CD4-positive, CD25-positive, alpha-beta regulatory T cell (primary cell): ENCODE results near the gene RIMBP2. TPM values are rescaled to one million over a fixed set of nuclear protein-coding genes. Genes with fewer than 3 reads are reported as not detected.

Source experiments
- ATAC-seq, 2 donors: fragments of 150-1000 bp; cut with Tn5 transposase; one replicate each; pipeline ENCODE4 v1.10.0; 2021; ENCODE audit warnings: low read depth in 2 of 2, moderate number of reproducible peaks in 2 of 2, moderate library complexity in 1 of 2
- DNase-seq, 3 donors: peaks; one replicate each; pipeline versions ENCODE4 v3.0.0 to v3.0.0-alpha.2; 2012 to 2022; ENCODE audit warnings: mixed read lengths in 1 of 3
- H3K27ac ChIP-seq: one replicate; pipeline ENCODE4 v1.7.0; 2013; ENCODE audit warnings: mild to moderate bottlenecking, low read length; ENCODE audit not compliant: insufficient read depth, poor library complexity, severe bottlenecking
- H3K27me3 ChIP-seq: one replicate; pipeline ENCODE4 v1.7.0; 2013; ENCODE audit warnings: low read length; ENCODE audit not compliant: control insufficient read depth, insufficient read depth
- H3K36me3 ChIP-seq: one replicate; pipeline ENCODE4 v1.7.0; 2013; ENCODE audit warnings: mild to moderate bottlenecking, low read length, moderate library complexity; ENCODE audit not compliant: control insufficient read depth, insufficient read depth
- H3K4me1 ChIP-seq: 2 replicates; pipeline ENCODE4 v1.7.0; 2013; ENCODE audit warnings: mild to moderate bottlenecking, low read length; ENCODE audit not compliant: insufficient read depth, control insufficient read depth, poor library complexity, severe bottlenecking
- H3K4me3 ChIP-seq: one replicate; pipeline ENCODE4 v1.7.0; 2013; ENCODE audit warnings: low read depth, mild to moderate bottlenecking, low read length, moderate library complexity
- H3K9me3 ChIP-seq, 2 experiments: 1 replicate in 1 of 2; 2 replicates in 1 of 2; pipeline ENCODE4 v1.7.0; 2013; ENCODE audit warnings: low read length in 2 of 2, mild to moderate bottlenecking in 1 of 2, moderate library complexity in 1 of 2; ENCODE audit not compliant: control insufficient read depth in 2 of 2
- H3K27ac Mint-ChIP-seq, 3 donors: one replicate each; pipeline ENCODE4 v1.8.0; 2020 to 2022; ENCODE audit warnings: mild to moderate bottlenecking in 3 of 3, mixed read lengths in 3 of 3, moderate library complexity in 2 of 3
- H3K27me3 Mint-ChIP-seq: one replicate; pipeline ENCODE4 v1.8.0; 2022; ENCODE audit warnings: mild to moderate bottlenecking, mixed read lengths
- H3K36me3 Mint-ChIP-seq: one replicate; pipeline ENCODE4 v1.8.0; 2020; ENCODE audit warnings: mixed read lengths
- H3K4me1 Mint-ChIP-seq, 4 donors: one replicate each; pipeline ENCODE4 v1.8.0; 2020 to 2022; ENCODE audit warnings: mixed read lengths in 4 of 4, mild to moderate bottlenecking in 1 of 4
- H3K4me3 Mint-ChIP-seq, 4 donors: one replicate each; pipeline ENCODE4 v1.8.0; 2020 to 2022; ENCODE audit warnings: mild to moderate bottlenecking in 4 of 4, mixed read lengths in 4 of 4, moderate library complexity in 3 of 4
- H3K9me3 Mint-ChIP-seq, 7 donors: one replicate each; pipeline ENCODE4 v1.8.0; 2020 to 2022; ENCODE audit warnings: mixed read lengths in 7 of 7, mild to moderate bottlenecking in 3 of 7, moderate library complexity in 2 of 7
- polyA plus RNA-seq, 4 donors: library from polyadenylated mRNA; unstranded; fragments of 300-500 nt; fragmentation: Illumina TruSeq; gene quantifications; one replicate each; pipeline ENCODE4 v1.2.3, GENCODE V29; 2021
- total RNA-seq: library from RNA; stranded (reverse); gene quantifications from one replicate; pipeline ENCODE4 v1.2.3, GENCODE V29; 2022

Gene RIMBP2
- total and polyA plus RNA-seq, 5 donors from 2014 or later = not detected

- Histone ChIP-seq H3K4me1 (no peaks in the 10 kb centered on the region), H3K27me3 (no peaks in the 10 kb centered on the region), H3K9me3 (no peaks in the 10 kb centered on the region), H3K27ac (no peak overlapping the region), H3K4me3 (no peak overlapping the region), H3K36me3 (no peaks in the 10 kb centered on the region)
- ATAC-seq (no peak), DNase-seq (no peak)
- Mint-ChIP-seq H3K9me3 (no peaks in the 10 kb centered on the region), H3K4me3 (no peak overlapping the region), H3K36me3 (no peaks in the 10 kb centered on the region), H3K27ac (peak overlapping the region in 1 of 3 donors; percentile 81), H3K4me1 (no peaks in the 10 kb centered on the region), H3K27me3 (peaks cover 7% of the 10 kb centered on the region)
These were observed 12.9 kb downstream of the RIMBP2 start for GRCh38 chr12:130702966-130703732.

GRCh38 chr12:130701402-130701744, 14.7 kb downstream of the RIMBP2 start:
- Histone ChIP-seq H3K4me3 (no peak overlapping the region), H3K9me3 (no peaks in the 10 kb centered on the region), H3K36me3 (no peaks in the 10 kb centered on the region), H3K27ac (no peak overlapping the region), H3K27me3 (no peaks in the 10 kb centered on the region), H3K4me1 (no peaks in the 10 kb centered on the region)
- ATAC-seq = no peak
- peaks cover 11% of the 10 kb centered on the region for H3K27me3 Mint-ChIP-seq
- peaks cover 0 to 3% (median 0%) of the 10 kb centered on the region in 4 donors for H3K4me1 Mint-ChIP-seq
- no peak overlapping the region for H3K27ac Mint-ChIP-seq
- no peaks in the 10 kb centered on the region for H3K9me3 Mint-ChIP-seq
- H3K36me3 Mint-ChIP-seq = no peaks in the 10 kb centered on the region
- DNase-seq = no peak
- H3K4me3 Mint-ChIP-seq = no peak overlapping the region

- peaks cover 3% of the 10 kb centered on the region for H3K27me3 ChIP-seq
- H3K36me3 Mint-ChIP-seq = no peaks in the 10 kb centered on the region
- H3K4me3 Mint-ChIP-seq = no peak overlapping the region
- no peaks in the 10 kb centered on the region for H3K36me3 ChIP-seq
- H3K27me3 Mint-ChIP-seq = peaks cover 11% of the 10 kb centered on the region
- no peaks in the 10 kb centered on the region for H3K9me3 Mint-ChIP-seq
- no peak for DNase-seq
- no peaks in the 10 kb centered on the region for H3K4me1 ChIP-seq
- H3K4me1 Mint-ChIP-seq = peaks cover 0 to 3% (median 0%) of the 10 kb centered on the region in 4 donors
- H3K4me3 ChIP-seq = no peak overlapping the region
- ATAC-seq = no peak
- H3K9me3 ChIP-seq = no peaks in the 10 kb centered on the region
- H3K27ac ChIP-seq = no peak overlapping the region
- H3K27ac Mint-ChIP-seq = peak overlapping the region in 1 of 3 donors; percentile 52
These were observed 15.4 kb downstream of the RIMBP2 start for GRCh38 chr12:130700492-130701401.

DNA sequence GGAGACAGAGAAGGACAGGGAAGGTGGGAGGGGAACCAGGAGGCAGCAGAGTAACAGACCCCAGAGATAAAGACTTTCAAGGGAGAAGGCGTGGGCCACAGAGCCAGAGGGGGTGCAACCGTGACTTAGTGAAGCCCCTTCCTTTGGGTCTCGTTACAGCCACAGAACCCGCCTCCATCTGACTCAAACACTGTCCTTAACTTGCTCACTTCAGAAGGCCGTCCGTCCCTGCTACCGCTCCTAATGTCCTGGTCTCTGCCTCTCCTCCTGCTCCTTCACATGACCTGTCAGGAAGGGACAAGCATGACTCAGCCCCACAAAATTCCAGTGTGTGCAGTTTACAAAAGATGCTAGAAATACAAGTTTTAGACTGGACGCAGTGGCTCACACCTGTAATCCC, 18.0 kb downstream of the RIMBP2 start:
- H3K36me3 ChIP-seq = no peaks in the 10 kb centered on the region
- Mint-ChIP-seq H3K27me3 (peaks cover 16% of the 10 kb centered on the region), H3K27ac (no peak overlapping the region), H3K9me3 (no peaks in the 10 kb centered on the region), H3K4me1 (peaks cover 0 to 3% (median 0%) of the 10 kb centered on the region in 4 donors), H3K36me3 (no peaks in the 10 kb centered on the region), H3K4me3 (no peak overlapping the region)
- no peak overlapping the region for H3K27ac ChIP-seq
- no peak for ATAC-seq
- H3K27me3 ChIP-seq = peaks cover 3% of the 10 kb centered on the region
- no peak for DNase-seq
- no peak overlapping the region for H3K4me3 ChIP-seq
- H3K9me3 ChIP-seq = no peaks in the 10 kb centered on the region
- H3K4me1 ChIP-seq = no peaks in the 10 kb centered on the region

GRCh38 chr12:130696379-130697100, 19.6 kb downstream of the RIMBP2 start:
- Histone ChIP-seq H3K4me1 (no peaks in the 10 kb centered on the region), H3K27ac (no peak overlapping the region), H3K9me3 (no peaks in the 10 kb centered on the region), H3K27me3 (peaks cover 3% of the 10 kb centered on the region), H3K36me3 (no peaks in the 10 kb centered on the region), H3K4me3 (no peak overlapping the region)
- DNase-seq (no peak), ATAC-seq (no peak)
- peaks cover 16% of the 10 kb centered on the region for H3K27me3 Mint-ChIP-seq
- peaks cover 0 to 3% (median 0%) of the 10 kb centered on the region in 4 donors for H3K4me1 Mint-ChIP-seq
- H3K36me3 Mint-ChIP-seq = no peaks in the 10 kb centered on the region
- H3K4me3 Mint-ChIP-seq = no peak overlapping the region
- H3K27ac Mint-ChIP-seq = peak overlapping the region in 1 of 3 donors; percentile 9
- H3K9me3 Mint-ChIP-seq = peaks cover 0 to 2% (median 0%) of the 10 kb centered on the region in 7 donors

DNA sequence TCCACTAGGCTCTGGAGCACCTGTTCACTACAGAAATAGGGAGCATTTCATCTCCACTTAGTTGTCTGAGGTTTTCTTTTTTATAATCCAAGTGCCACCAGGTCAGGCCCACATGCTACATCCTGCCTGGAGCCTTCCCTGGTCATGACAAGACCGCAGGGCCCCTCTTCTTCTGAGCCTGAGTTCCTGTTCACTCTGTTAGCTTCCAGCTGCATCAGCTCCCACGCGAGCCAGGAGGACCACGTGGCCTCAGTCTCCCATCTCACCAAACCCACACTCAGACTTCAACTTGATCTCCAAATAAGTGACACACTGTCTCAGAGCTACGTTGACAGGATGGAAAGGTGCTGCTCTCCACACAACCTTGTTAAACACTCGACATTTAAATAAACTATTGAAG, 21.0 kb downstream of the RIMBP2 start:
- Mint-ChIP-seq H3K36me3 (no peaks in the 10 kb centered on the region), H3K4me3 (no peak overlapping the region), H3K27me3 (peaks cover 16% of the 10 kb centered on the region), H3K9me3 (peaks cover 0 to 2% (median 0%) of the 10 kb centered on the region in 7 donors), H3K27ac (no peak overlapping the region), H3K4me1 (peaks cover 0 to 3% (median 0%) of the 10 kb centered on the region in 4 donors)
- ATAC-seq (no peak), DNase-seq (no peak)
- no peaks in the 10 kb centered on the region for H3K36me3 ChIP-seq
- no peaks in the 10 kb centered on the region for H3K4me1 ChIP-seq
- H3K9me3 ChIP-seq = no peaks in the 10 kb centered on the region
- no peak overlapping the region for H3K27ac ChIP-seq
- H3K27me3 ChIP-seq = peaks cover 3% of the 10 kb centered on the region
- H3K4me3 ChIP-seq = no peak overlapping the region
